ENCODE results near the gene FAM219B. TPM values are rescaled to one million over a fixed set of nuclear protein-coding genes. Genes with fewer than 3 reads are reported as not detected.

Gene FAM219B
- total and polyA plus RNA-seq, 10 of the 15 experiments (the other 5 are each of a cell fraction or from before 2014, with no cell fraction given) = 7.6 to 53.2 (median 29.4) TPM

DNA sequence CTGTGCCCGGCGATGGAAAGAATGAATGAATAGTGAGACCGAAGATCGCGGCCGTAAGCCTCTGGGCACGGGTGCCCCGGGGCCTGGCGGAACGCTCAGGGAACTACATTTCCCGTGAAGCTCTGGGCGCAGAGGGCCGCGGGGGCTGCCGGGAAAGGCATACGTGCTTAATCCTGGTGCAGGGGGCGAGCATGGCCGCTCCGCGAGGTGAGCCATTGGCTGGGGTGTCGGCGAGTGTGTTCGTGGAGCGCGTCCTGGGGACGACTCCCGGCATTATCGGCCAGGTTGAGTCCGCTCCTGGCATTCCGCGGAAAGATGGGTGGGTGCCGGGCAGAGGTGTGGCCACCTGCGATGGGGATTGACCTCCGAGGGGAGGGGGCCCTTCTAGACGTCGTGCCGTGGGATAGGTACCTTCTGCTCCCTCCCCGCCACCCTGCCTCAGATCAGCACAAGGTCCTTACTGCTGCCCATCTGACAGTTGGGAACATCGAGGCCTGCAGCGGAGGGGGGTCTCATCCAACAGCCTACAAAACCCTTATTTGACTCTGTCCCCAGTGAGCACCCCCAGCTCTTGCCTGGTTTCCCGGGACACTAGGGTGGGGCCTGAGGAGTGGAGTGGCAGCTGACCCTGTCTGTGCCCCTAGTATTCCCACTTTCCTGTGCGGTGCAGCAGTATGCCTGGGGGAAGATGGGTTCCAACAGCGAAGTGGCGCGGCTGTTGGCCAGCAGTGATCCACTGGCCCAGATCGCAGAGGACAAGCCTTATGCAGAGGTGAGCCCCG is 16.6 kb downstream of the FAM219B start, which contains the start of gene MPI (continued):
- TF ChIP-seq, protein P1, sequence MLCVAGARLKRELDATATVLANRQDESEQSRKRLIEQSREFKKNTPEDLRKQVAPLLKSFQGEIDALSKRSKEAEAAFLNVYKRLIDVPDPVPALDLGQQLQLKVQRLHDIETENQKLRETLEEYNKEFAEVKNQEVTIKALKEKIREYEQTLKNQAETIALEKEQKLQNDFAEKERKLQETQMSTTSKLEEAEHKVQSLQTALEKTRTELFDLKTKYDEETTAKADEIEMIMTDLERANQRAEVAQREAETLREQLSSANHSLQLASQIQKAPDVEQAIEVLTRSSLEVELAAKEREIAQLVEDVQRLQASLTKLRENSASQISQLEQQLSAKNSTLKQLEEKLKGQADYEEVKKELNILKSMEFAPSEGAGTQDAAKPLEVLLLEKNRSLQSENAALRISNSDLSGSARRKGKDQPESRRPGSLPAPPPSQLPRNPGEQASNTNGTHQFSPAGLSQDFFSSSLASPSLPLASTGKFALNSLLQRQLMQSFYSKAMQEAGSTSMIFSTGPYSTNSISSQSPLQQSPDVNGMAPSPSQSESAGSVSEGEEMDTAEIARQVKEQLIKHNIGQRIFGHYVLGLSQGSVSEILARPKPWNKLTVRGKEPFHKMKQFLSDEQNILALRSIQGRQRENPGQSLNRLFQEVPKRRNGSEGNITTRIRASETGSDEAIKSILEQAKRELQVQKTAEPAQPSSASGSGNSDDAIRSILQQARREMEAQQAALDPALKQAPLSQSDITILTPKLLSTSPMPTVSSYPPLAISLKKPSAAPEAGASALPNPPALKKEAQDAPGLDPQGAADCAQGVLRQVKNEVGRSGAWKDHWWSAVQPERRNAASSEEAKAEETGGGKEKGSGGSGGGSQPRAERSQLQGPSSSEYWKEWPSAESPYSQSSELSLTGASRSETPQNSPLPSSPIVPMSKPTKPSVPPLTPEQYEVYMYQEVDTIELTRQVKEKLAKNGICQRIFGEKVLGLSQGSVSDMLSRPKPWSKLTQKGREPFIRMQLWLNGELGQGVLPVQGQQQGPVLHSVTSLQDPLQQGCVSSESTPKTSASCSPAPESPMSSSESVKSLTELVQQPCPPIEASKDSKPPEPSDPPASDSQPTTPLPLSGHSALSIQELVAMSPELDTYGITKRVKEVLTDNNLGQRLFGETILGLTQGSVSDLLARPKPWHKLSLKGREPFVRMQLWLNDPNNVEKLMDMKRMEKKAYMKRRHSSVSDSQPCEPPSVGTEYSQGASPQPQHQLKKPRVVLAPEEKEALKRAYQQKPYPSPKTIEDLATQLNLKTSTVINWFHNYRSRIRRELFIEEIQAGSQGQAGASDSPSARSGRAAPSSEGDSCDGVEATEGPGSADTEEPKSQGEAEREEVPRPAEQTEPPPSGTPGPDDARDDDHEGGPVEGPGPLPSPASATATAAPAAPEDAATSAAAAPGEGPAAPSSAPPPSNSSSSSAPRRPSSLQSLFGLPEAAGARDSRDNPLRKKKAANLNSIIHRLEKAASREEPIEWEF (IDR thresholded peaks at IDR 0.05; ENCODE audit: insufficient replicate concordance, low read depth, low read length) = no peak
- TF ChIP-seq, protein P2, sequence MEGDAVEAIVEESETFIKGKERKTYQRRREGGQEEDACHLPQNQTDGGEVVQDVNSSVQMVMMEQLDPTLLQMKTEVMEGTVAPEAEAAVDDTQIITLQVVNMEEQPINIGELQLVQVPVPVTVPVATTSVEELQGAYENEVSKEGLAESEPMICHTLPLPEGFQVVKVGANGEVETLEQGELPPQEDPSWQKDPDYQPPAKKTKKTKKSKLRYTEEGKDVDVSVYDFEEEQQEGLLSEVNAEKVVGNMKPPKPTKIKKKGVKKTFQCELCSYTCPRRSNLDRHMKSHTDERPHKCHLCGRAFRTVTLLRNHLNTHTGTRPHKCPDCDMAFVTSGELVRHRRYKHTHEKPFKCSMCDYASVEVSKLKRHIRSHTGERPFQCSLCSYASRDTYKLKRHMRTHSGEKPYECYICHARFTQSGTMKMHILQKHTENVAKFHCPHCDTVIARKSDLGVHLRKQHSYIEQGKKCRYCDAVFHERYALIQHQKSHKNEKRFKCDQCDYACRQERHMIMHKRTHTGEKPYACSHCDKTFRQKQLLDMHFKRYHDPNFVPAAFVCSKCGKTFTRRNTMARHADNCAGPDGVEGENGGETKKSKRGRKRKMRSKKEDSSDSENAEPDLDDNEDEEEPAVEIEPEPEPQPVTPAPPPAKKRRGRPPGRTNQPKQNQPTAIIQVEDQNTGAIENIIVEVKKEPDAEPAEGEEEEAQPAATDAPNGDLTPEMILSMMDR (IDR thresholded peaks at IDR 0.05 in 2 of 3, conservative IDR thresholded peaks at IDR 0.05 in 1 of 3; ENCODE audit: control insufficient read depth in 2 of 3, extremely low read depth in 1 of 3, insufficient read depth in 1 of 3, low read depth in 3 of 3, low read length in 3 of 3) = no peak
- 0 out of 2 replicates have a peak, but pooled peaks have one; percentile 46 for TF ChIP-seq TBL1XR1 (IDR thresholded peaks at IDR 0.05; ENCODE audit: low read depth, low read length)
- TF ChIP-seq, protein P3, sequence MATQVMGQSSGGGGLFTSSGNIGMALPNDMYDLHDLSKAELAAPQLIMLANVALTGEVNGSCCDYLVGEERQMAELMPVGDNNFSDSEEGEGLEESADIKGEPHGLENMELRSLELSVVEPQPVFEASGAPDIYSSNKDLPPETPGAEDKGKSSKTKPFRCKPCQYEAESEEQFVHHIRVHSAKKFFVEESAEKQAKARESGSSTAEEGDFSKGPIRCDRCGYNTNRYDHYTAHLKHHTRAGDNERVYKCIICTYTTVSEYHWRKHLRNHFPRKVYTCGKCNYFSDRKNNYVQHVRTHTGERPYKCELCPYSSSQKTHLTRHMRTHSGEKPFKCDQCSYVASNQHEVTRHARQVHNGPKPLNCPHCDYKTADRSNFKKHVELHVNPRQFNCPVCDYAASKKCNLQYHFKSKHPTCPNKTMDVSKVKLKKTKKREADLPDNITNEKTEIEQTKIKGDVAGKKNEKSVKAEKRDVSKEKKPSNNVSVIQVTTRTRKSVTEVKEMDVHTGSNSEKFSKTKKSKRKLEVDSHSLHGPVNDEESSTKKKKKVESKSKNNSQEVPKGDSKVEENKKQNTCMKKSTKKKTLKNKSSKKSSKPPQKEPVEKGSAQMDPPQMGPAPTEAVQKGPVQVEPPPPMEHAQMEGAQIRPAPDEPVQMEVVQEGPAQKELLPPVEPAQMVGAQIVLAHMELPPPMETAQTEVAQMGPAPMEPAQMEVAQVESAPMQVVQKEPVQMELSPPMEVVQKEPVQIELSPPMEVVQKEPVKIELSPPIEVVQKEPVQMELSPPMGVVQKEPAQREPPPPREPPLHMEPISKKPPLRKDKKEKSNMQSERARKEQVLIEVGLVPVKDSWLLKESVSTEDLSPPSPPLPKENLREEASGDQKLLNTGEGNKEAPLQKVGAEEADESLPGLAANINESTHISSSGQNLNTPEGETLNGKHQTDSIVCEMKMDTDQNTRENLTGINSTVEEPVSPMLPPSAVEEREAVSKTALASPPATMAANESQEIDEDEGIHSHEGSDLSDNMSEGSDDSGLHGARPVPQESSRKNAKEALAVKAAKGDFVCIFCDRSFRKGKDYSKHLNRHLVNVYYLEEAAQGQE (IDR thresholded peaks at IDR 0.05; ENCODE audit: low read depth, low read length) = no peak
- TF ChIP-seq, protein P4, sequence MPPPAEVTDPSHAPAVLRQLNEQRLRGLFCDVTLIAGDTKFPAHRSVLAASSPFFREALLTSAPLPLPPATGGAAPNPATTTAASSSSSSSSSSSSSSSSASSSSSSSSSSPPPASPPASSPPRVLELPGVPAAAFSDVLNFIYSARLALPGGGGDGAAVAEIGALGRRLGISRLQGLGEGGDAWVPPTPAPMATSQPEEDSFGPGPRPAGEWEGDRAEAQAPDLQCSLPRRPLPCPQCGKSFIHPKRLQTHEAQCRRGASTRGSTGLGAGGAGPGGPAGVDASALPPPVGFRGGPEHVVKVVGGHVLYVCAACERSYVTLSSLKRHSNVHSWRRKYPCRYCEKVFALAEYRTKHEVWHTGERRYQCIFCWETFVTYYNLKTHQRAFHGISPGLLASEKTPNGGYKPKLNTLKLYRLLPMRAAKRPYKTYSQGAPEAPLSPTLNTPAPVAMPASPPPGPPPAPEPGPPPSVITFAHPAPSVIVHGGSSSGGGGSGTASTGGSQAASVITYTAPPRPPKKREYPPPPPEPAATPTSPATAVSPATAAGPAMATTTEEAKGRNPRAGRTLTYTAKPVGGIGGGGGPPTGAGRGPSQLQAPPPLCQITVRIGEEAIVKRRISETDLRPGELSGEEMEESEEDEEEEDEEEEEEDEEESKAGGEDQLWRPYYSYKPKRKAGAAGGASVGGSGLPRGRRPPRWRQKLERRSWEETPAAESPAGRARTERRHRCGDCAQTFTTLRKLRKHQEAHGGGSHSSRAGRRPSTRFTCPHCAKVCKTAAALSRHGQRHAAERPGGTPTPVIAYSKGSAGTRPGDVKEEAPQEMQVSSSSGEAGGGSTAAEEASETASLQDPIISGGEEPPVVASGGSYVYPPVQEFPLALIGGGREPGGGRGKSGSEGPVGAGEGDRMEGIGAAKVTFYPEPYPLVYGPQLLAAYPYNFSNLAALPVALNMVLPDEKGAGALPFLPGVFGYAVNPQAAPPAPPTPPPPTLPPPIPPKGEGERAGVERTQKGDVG (CRISPR knock-in tag; IDR thresholded peaks at IDR 0.05) = no peak
- no peak for TF ChIP-seq ZNF24 (IDR thresholded peaks at IDR 0.05)
- TF ChIP-seq POLR2A (IDR thresholded peaks at IDR 0.05; ENCODE audit: low read depth, low read length) = peak; percentile 99
- TF ChIP-seq SMAD5 (IDR thresholded peaks at IDR 0.05; ENCODE audit: low read depth) = peak; percentile 33; the same call in 1 of the 2 replicates
- TF ChIP-seq YBX1 (IDR thresholded peaks at IDR 0.05) = no peak
- TF ChIP-seq, protein P5, sequence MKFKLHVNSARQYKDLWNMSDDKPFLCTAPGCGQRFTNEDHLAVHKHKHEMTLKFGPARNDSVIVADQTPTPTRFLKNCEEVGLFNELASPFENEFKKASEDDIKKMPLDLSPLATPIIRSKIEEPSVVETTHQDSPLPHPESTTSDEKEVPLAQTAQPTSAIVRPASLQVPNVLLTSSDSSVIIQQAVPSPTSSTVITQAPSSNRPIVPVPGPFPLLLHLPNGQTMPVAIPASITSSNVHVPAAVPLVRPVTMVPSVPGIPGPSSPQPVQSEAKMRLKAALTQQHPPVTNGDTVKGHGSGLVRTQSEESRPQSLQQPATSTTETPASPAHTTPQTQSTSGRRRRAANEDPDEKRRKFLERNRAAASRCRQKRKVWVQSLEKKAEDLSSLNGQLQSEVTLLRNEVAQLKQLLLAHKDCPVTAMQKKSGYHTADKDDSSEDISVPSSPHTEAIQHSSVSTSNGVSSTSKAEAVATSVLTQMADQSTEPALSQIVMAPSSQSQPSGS (IDR thresholded peaks at IDR 0.05; ENCODE audit: low read length) = no peak
- 0 out of 2 replicates have a peak, but pooled peaks have one; percentile 65 for TF ChIP-seq TARDBP (IDR thresholded peaks at IDR 0.05; ENCODE audit: borderline replicate concordance)
- peak; percentile 39; the same call in 1 of the 2 replicates for TF ChIP-seq ATF7 (IDR thresholded peaks at IDR 0.05; ENCODE audit: low read depth)
- peak; percentile 71 for TF ChIP-seq CBFB (IDR thresholded peaks at IDR 0.05; ENCODE audit: low read depth)
- TF ChIP-seq GABPA (IDR thresholded peaks at IDR 0.05; ENCODE audit: low read depth) = no peak

Measured in GM12878 (cell line).